Right lobe of liver (tissue), 6 donors: Measurements from ENCODE around the gene PRMT5. TPM values are rescaled to one million over a fixed set of nuclear protein-coding genes. Genes with fewer than 3 reads are reported as not detected.

Experiments used
- ATAC-seq, 4 donors: fragments of 200-7000 bp; cut with Tn5 transposase; one replicate each; pipeline ENCODE4 v1.9.1; 2020; ENCODE audit warnings: mild to moderate bottlenecking in 4 of 4, moderate library complexity in 4 of 4
- DNase-seq, 3 donors: peaks; one replicate each; pipeline ENCODE4 v3.0.0-alpha.2; 2020
- H3K27ac ChIP-seq, 3 donors: fragments of 200-600 bp; one replicate each; pipeline ENCODE4 v1.8.0; 2022
- H3K27me3 ChIP-seq, 2 donors: fragments of 200-600 bp; one replicate each; pipeline ENCODE4 v1.8.0; 2022
- H3K36me3 ChIP-seq, 4 donors: fragments of 200-600 bp; sonication (generic) in 1 of 4; one replicate each; pipeline versions ENCODE4 v1.5.1 to v1.8.0; 2017 to 2022; ENCODE audit warnings: control low read depth in 1 of 4
- H3K4me1 ChIP-seq, 4 donors: fragments of 200-600 bp; sonication (generic) in 1 of 4; one replicate each; pipeline versions ENCODE4 v1.5.1 to v1.8.0; 2017 to 2022; ENCODE audit warnings: control low read depth in 1 of 4
- H3K4me3 ChIP-seq, 3 donors: fragments of 200-600 bp; one replicate each; pipeline ENCODE4 v1.8.0; 2022
- H3K9me3 ChIP-seq, 4 donors: fragments of 200-600 bp; sonication (generic) in 1 of 4; one replicate each; pipeline versions ENCODE4 v1.5.1 to v1.8.0; 2017 to 2022; ENCODE audit warnings: control low read depth in 1 of 4
- POLR2A ChIP-seq: fragments of 450-650 bp; IDR thresholded peaks from one replicate; pipeline ENCODE4 v1.6.1; 2017; ENCODE audit warnings: antibody characterized with exemption, mild to moderate bottlenecking
- WGBS: methylation state at CpG from one replicate; pipeline ENCODE4 v1.1.6; 2018; ENCODE audit warnings: low coverage, low lambda C conversion rate; ENCODE audit not compliant: insufficient coverage; ENCODE audit errors: missing lambda C conversion rate; 5-methylcytosine and 5-hydroxymethylcytosine counted together
- intact Hi-C, 2 donors: fragments of 100-400 bp; cut with DNase I; formaldehyde crosslinking; loops; one replicate each; pipeline versions ENCODE4 v1.11.2 to v1.14.1; 2022
- total RNA-seq, 6 experiments: library from RNA; depleted of rRNA in 2 of 6; stranded (reverse); fragments of >200 nt in 2 of 6; fragmentation: NEBNext Ultra II Directional in 3 of 6; extraction: Animal tissue kit (Norgen Biotek cat#: 25700) in 3 of 6; gene quantifications; one replicate each; pipeline versions ENCODE4 v1.1.0 to v1.2.4, GENCODE V29; 2016 to 2023
- TF ChIP-seq, protein P1 (sequence below), 4 donors: fragments of 200-600 bp in 3 of 4; fragments of 450-650 bp in 1 of 4; IDR thresholded peaks; one replicate each; pipeline versions ENCODE4 v1.5.1 to v1.8.0; 2016 to 2022; ENCODE audit warnings: antibody characterized with exemption in 4 of 4, mild to moderate bottlenecking in 2 of 4
- donor health status: DM: no; HTN: yes; CAD: no.
- donor health status: DM: no; HTN: no; CAD: no.
- donor health status: DM: no; HTN: no; CAD: no.
- donor health status: DM: no; HTN: yes; CAD: no.
- donor health status: DM: no; HTN: yes; CAD: no.

The PRMT5 gene
- total RNA-seq, 6 experiments from 2014 or later = 22.5 to 32.1 (median 25.7) TPM

DNA sequence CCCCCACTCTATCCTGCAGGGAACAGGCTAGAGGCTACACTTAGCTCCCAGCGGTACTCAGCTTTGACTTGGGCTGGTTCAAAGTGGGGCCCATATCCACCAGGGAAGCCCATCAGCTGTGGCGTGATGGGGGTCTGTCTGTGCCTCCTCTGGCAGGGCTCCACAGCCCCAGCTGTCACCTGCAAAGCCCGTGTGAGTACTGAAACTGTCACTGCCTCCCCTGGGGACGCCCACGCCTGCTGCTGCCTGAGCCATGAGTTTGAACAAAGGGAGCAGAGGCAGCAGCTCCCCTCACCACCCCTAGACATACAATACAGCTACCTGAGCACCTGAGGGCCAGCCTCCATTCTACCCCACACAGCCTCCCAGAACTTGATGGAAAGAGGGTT, 41.2 kb downstream of the PRMT5 start:
- no peaks in the 10 kb centered on the region for H3K36me3 ChIP-seq
- no CpG with 5 or more reads among the region's 5 CpGs for WGBS
- ATAC-seq (no peak), DNase-seq (no peak)
- H3K27me3 ChIP-seq = no peaks in the 10 kb centered on the region
- TF ChIP-seq, protein P1, sequence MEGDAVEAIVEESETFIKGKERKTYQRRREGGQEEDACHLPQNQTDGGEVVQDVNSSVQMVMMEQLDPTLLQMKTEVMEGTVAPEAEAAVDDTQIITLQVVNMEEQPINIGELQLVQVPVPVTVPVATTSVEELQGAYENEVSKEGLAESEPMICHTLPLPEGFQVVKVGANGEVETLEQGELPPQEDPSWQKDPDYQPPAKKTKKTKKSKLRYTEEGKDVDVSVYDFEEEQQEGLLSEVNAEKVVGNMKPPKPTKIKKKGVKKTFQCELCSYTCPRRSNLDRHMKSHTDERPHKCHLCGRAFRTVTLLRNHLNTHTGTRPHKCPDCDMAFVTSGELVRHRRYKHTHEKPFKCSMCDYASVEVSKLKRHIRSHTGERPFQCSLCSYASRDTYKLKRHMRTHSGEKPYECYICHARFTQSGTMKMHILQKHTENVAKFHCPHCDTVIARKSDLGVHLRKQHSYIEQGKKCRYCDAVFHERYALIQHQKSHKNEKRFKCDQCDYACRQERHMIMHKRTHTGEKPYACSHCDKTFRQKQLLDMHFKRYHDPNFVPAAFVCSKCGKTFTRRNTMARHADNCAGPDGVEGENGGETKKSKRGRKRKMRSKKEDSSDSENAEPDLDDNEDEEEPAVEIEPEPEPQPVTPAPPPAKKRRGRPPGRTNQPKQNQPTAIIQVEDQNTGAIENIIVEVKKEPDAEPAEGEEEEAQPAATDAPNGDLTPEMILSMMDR (IDR thresholded peaks at IDR 0.05) = no peak
- no peak for TF ChIP-seq POLR2A
- no peak overlapping the region for H3K27ac ChIP-seq
- intact Hi-C loops = no loop called here
- no peak overlapping the region for H3K4me3 ChIP-seq
- H3K9me3 ChIP-seq = no peaks in the 10 kb centered on the region
- H3K4me1 ChIP-seq = no peaks in the 10 kb centered on the region

DNA sequence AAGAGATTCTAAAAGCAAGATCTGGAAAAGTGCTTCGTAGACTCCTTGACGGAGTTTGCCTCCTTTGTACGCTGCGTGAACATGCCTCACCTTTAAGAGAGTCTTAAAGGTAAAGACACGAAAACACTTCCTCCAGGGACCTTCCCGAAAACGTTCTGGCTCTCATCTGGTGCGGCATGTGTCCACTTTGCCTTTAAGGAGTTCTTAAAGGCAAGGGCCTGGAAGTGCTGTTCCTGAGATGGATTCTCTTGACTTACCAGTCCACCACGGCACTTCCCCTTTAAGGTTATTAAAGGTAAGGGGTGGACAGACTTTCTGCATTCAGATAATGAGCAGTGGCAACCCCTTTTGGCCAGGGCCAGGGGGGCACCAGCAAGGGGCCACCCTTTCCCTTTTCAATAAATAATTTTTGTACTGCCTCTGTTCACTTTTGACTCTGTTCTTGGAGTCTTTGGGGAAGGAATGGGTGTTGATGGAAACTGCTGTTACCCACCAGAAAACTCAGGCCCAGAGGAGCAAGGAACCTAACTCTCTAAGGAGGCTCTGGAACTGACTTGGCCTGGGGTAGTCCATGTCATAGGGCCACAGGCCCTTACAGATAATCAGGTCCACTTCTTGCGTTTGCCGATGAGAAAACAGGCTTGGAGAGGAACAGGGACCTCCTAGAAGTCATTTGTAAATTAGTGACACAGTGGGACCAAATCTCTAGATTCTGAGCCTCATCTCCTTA, 41.8 kb downstream of the PRMT5 start:
- 53% methylated on average over 8 of the region's 11 CpGs for WGBS

DNA sequence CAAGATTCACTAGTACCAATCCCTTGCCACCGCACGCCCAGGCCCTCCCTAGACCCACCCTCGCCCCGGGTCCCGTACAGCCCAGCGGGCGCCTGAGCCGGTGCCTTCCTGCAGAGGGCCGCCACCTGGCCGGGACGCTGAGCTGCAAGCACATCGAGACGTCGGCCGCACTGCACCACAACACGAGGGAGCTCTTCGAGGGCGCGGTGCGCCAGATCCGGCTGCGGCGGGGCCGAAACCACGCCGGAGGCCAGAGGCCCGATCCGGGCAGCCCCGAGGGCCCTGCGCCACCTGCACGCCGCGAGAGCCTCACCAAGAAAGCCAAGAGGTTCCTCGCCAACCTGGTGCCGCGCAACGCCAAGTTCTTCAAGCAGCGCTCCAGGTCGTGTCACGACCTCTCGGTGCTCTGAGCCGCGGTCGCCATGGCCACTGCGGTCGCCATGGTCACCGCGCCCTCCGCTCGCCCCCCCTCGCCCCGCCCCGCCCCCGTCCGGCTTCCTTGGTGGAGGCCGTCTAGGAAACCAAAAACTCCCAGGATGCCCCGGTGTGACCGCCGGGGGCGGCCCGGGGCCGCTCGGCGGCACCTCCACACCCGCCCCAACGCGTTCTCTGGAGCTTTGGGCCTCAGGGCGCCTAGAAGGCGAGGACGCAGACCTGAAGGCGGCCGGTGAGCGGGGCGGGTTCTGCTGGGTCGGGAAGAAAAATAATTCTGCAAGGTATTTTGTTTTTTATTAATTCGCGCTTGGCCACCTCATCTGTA, 42.5 kb downstream of the PRMT5 start:
- no peaks in the 10 kb centered on the region for H3K36me3 ChIP-seq
- DNase-seq (peak in 1 of 3 donors; percentile 47), ATAC-seq (peak; percentile 55 to 68 (median 57))
- WGBS = 18% methylated on average over 13 of the region's 77 CpGs
- intact Hi-C loops = no loop called here
- TF ChIP-seq, protein P1 (IDR thresholded peaks at IDR 0.05) = no peak
- TF ChIP-seq POLR2A = no peak
- H3K27me3 ChIP-seq = no peaks in the 10 kb centered on the region
- H3K9me3 ChIP-seq = no peaks in the 10 kb centered on the region
- no peaks in the 10 kb centered on the region for H3K4me1 ChIP-seq
- H3K4me3 ChIP-seq = peak overlapping the region; percentile 32 to 48 (median 41)
- H3K27ac ChIP-seq = peak overlapping the region in 1 of 3 donors; percentile 33

More for the DNA sequence above, 41.8 kb downstream of the PRMT5 start:
- H3K27me3 ChIP-seq = no peaks in the 10 kb centered on the region
- peak in 1 of 4 donors; percentile 15 for ATAC-seq
- peak overlapping the region; percentile 32 to 48 (median 41) for H3K4me3 ChIP-seq
- H3K36me3 ChIP-seq = no peaks in the 10 kb centered on the region
- TF ChIP-seq, protein P1 (IDR thresholded peaks at IDR 0.05) = no peak
- TF ChIP-seq POLR2A = no peak
- intact Hi-C loops = no loop called here
- no peak for DNase-seq
- no peaks in the 10 kb centered on the region for H3K9me3 ChIP-seq
- H3K27ac ChIP-seq = peak overlapping the region in 1 of 3 donors; percentile 33
- H3K4me1 ChIP-seq = no peaks in the 10 kb centered on the region

DNA sequence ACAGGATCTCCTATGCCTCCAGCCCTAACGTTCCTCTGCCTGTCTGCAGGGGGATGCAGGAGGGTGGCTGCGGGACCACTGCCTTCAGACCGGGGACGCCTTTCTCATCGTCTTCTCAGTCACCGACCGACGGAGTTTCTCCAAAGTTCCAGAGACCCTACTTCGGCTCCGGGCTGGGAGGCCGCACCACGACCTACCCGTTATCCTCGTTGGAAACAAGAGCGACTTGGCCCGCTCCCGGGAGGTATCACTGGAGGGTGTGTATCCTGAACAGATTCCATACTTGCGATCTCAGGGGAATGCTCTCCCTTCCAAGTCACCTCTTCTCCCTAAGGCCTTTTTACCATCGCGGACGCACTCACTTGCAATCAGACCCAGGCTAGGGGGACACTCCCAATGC, 43.2 kb downstream of the PRMT5 start:
- TF ChIP-seq, protein P1 (IDR thresholded peaks at IDR 0.05) = no peak
- no peak for TF ChIP-seq POLR2A
- Histone ChIP-seq H3K4me3 (no peak overlapping the region), H3K27ac (no peak overlapping the region), H3K9me3 (no peaks in the 10 kb centered on the region), H3K36me3 (no peaks in the 10 kb centered on the region), H3K4me1 (no peaks in the 10 kb centered on the region), H3K27me3 (no peaks in the 10 kb centered on the region)
- intact Hi-C loops = no loop called here
- 92% methylated on average over 15 of the region's 21 CpGs for WGBS
- ATAC-seq (no peak), DNase-seq (no peak)
